GM21528 (cell line): ENCODE results near the gene NPAS1.
"Not testable (repeated sequence)": the region's sequence is repeated elsewhere in the genome, so short reads cannot be mapped to it uniquely, and the experiment has no call there.

Experiments used
- ATAC-seq: cut with Tn5 transposase; IDR thresholded peaks from one replicate; pipeline ENCODE4 v1.9.1; 2021; ENCODE audit warnings: mild to moderate bottlenecking, moderate library complexity; ENCODE audit not compliant: unreplicated experiment, low FRiP score

The NPAS1 gene

DNA sequence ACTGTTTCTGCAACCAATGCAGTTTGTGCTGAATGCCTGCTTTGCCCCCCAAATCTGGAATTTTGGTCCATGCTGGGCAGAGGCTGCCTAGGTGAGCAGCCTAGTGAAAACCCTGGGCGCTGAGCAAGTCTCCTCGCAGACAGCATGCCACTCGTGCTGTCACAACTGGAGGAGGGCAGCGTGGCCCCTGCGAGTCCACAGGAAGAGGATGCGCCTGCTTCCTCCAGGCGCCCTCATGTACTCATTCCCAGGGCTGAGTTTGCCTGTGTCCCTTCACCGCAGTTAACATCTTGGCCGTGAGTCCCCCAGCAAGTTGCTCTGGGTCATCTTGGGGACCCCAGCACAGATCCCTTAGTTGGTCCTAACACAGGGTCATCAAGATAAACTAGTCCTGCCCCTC, 55.0 kb downstream of the NPAS1 start:
- no peak for ATAC-seq

DNA sequence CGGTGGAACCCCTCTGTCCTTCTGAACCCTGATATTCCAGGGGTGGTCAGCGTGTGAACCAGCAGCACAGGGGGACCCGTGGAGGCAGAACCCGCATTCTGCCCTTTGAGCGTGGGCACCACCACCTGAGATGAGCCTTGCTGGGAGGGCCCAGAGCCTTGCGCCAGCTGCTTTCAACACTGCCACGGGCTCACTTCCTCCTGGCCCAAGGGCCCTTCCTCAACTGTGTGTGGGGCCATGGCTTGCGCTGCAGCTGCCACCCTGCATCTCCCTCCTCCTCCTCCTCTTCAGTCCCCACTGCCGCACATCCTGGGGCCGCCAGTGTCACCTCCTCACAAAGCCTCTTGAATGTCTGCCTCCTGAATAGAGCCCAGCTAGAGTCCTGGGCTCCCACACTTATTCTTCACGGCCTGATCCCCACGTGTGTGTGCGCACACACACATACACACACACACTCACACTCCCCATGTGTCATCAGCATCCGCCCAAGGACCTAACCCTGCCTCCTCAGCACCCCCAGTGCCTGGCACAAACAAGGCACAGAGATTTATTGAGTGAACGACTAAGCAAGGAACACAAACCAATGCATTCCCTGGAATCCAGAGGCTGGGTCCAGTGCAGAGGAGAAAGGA, 55.7 kb downstream of the NPAS1 start:
- ATAC-seq, result no peak

GRCh38 chr19:47075941-47076340, 56.3 kb downstream of the NPAS1 start:
- no peak for ATAC-seq

GRCh38 chr19:47078351-47078750, 58.7 kb downstream of the NPAS1 start:
- not testable (repeated sequence) for ATAC-seq

- no peak for ATAC-seq
These were observed 61.5 kb downstream of the NPAS1 start for GRCh38 chr19:47081095-47081494.

DNA sequence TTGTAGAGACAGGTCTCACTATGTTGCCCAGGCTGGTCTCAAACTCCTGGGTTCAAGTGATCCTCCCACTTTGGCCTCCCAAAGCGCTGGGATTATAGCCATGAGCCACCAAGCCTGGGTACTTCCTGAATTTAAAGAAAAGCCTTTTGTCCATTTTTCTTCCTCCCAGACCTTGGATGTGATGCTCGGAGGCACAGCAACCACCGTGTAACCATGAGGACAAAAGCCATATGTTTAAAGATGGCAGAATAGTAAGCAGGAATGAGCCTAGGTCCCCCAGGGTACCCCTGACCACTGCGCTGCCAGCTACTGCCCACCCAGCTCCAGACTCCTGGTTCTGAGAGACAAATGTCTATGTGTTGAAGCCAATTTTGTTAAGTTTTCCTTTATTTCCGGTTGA, 62.9 kb downstream of the NPAS1 start:
- no peak for ATAC-seq

GRCh38 chr19:47084879-47085439, 65.3 kb downstream of the NPAS1 start:
- no peak for ATAC-seq

- no peak for ATAC-seq
These were observed 66.6 kb downstream of the NPAS1 start for GRCh38 chr19:47086280-47086679.

DNA sequence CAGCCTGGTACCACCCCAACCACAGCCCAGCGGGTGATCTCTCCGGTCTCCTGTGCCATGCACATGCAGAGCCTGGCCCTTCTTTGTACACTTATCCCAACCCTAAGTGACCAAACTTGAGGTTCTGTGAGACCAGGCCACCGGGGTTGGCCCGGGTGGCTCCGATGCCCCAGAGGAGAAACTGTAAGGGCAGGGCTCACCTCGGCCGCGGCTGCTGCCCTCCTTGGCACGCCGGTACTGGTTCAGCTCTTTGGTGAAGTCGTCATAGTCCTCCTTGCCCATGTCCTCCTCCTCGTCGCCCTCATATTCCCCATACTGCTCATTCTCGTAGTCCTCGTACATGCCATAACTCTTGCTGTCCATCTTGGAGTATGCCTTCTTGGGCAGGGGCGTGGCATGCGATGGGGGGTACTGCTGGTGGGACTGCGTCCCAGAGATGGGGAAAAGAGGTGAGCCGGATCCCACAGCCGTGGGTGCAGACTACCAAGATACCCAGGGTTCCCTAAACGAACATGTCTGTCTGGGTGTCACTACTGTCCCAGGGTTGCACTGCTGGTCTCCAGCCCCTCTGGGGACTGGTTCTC, 70.2 kb downstream of the NPAS1 start:
- ATAC-seq, result no peak

DNA sequence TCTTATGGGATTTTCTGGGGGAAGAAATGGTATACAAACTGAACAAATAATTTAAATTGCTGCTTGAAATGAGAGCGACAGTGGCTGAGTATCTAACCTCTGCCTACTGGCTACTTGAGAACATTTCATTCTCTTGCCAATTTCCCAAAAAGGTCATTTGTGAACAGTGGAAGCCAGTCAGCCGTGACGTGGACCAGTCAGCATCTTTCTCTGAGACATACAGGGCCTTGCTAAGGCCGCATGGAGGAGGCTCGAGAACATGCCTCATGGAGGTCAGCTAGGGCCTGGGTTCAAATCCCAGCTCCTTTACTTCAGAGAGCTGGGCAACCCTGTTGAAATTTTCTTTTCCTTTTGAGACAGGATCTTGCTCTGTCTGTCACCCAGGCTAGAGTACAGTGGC, 73.6 kb downstream of the NPAS1 start:
- ATAC-seq, result no peak

DNA sequence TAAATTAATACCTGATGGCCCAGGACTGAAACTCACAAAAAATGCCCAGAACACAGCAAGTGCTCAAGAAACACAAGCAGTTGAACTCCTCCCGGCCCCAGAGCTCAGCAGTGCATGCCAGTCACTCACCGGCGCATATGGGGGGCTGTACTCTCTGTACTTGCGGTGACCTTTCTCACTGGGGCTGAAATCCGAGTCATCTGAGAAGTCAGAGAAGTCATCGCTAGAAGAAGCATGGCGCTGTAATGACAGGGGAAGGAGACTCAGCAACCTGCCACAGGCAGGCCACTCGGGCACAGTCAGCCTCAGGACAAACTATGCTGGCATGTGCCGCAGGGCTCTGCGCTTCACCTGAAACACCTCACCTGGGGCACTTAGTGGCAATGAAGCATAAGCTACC, 74.2 kb downstream of the NPAS1 start:
- ATAC-seq, result peak; percentile 54

- no peak for ATAC-seq
These were observed 75.2 kb downstream of the NPAS1 start for GRCh38 chr19:47094557-47095475.
